Body of pancreas (tissue), 4 donors: Measurements from ENCODE around the gene C6orf89. TPM values are rescaled to one million over a fixed set of nuclear protein-coding genes. Genes with fewer than 3 reads are reported as not detected.

Source experiments
- ATAC-seq: fragments of 150-250 bp; one replicate; pipeline ENCODE4 v1.9.1; 2016
- DNase-seq, 4 donors: peaks; one replicate each; pipeline ENCODE4 v3.0.0-alpha.2; 2019
- H3K27ac ChIP-seq, 4 donors: fragments of 200-600 bp; sonication (generic); 1 replicate in 3 of 4; 2 replicates in 1 of 4; pipeline versions ENCODE4 v1.5.1 to v1.6.1; 2016 to 2019; ENCODE audit warnings: mild to moderate bottlenecking in 1 of 4, mixed read lengths in 1 of 4, moderate library complexity in 1 of 4
- H3K27me3 ChIP-seq, 2 donors: fragments of 200-600 bp; sonication (generic); one replicate each; pipeline ENCODE4 v1.6.0; 2016; ENCODE audit warnings: mild to moderate bottlenecking in 1 of 2
- H3K36me3 ChIP-seq, 2 donors: fragments of 200-600 bp; sonication (generic); replicated peaks in 1 of 2; 2 replicates each; pipeline ENCODE4 v1.5.1; 2016; ENCODE audit warnings: low read depth in 2 of 2; ENCODE audit not compliant: insufficient read depth in 1 of 2
- H3K4me1 ChIP-seq: fragments of 200-600 bp; sonication (generic); one replicate; pipeline ENCODE4 v1.6.0; 2016
- H3K4me3 ChIP-seq, 2 donors: fragments of 200-600 bp; sonication (generic); 1 replicate in 1 of 2; 2 replicates in 1 of 2; pipeline ENCODE4 v1.5.1; 2016 to 2019
- H3K9me3 ChIP-seq, 3 donors: fragments of 200-600 bp; sonication (generic); 1 replicate in 2 of 3; 2 replicates in 1 of 3; pipeline ENCODE4 v1.5.1; 2016
- POLR2A ChIP-seq, 3 donors: fragments of 450-650 bp; IDR thresholded peaks; one replicate each; pipeline ENCODE4 v1.6.1; 2016; ENCODE audit warnings: antibody characterized with exemption in 3 of 3, mild to moderate bottlenecking in 2 of 3
- WGBS, 2 donors: methylation state at CpG; one replicate each; pipeline ENCODE4 v1.1.5; 2017; 5-methylcytosine and 5-hydroxymethylcytosine counted together
- intact Hi-C: fragments of 100-400 bp; cut with DNase I; formaldehyde crosslinking; loops from one replicate; pipeline ENCODE4 v1.15.1; 2023
- total RNA-seq, 2 donors: library from RNA; depleted of rRNA; stranded (reverse); fragments of >200 nt; gene quantifications; one replicate each; pipeline ENCODE4 v1.1.0, GENCODE V29; 2016
- TF ChIP-seq, protein P1 (sequence below), 7 experiments: fragments of 450-650 bp in 4 of 7; fragments of 200-600 bp in 3 of 7; sonication (generic) in 3 of 7; IDR thresholded peaks; one replicate each; pipeline ENCODE4 v1.5.1; 2016 to 2019; ENCODE audit warnings: antibody characterized with exemption in 7 of 7

Gene C6orf89
- total RNA-seq, 2 donors from 2014 or later: 16.5 to 25.7 TPM

DNA sequence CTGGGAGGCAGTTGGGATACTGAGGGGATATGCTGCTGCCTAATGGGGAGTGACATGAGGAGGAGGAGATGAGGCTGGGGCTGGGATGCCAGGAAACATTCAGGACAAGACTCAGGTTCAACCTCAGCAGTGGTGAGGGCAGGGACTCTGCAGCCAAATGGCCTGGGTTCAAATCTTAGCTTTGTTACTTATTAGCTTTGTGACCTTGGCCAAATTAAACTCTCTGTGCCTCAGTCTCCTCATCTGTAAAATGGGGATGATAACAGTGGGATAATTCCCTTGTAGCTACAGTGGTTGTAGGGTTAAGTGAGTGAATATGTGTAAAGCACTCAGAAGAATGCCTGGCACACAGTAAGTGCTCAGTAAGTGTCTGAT lies 70.7 kb downstream of the C6orf89 start:
- H3K4me3 ChIP-seq: no peak overlapping the region
- H3K4me1 ChIP-seq: peaks cover 8% of the 10 kb centered on the region

DNA sequence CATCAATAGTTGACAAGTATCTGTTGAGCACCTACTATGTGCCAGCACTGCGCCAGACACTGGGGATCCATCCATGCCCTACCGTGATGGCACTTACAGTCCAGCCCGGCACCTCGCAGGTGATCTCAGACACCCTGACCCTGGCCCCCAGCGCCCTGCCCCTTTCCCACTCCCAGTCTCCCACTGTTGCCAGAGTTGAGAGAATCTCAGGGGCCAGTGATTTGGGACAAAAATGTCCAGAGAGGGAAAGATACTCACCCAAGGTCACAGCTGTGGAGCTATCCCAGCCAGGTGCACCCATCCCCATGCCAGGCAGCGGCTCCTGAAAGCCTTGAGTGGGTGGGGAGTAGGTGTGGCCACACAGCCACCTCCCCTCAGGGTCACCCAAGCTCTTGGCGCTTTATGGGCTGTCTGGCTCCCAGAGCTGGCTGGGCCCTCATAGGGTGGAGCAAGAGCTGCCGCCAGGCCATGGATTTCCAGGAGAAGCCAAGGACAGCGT lies 72.1 kb downstream of the C6orf89 start:
- Histone ChIP-seq H3K27ac (peak overlapping the region in 1 of 4 donors; percentile 29), H3K4me3 (no peak overlapping the region), H3K9me3 (no peaks in the 10 kb centered on the region), H3K27me3 (no peaks in the 10 kb centered on the region), H3K4me1 (peaks cover 8% of the 10 kb centered on the region), H3K36me3 (no peaks in the 10 kb centered on the region)
- no peak for TF ChIP-seq POLR2A (IDR thresholded peaks at IDR 0.05)
- TF ChIP-seq, protein P1, sequence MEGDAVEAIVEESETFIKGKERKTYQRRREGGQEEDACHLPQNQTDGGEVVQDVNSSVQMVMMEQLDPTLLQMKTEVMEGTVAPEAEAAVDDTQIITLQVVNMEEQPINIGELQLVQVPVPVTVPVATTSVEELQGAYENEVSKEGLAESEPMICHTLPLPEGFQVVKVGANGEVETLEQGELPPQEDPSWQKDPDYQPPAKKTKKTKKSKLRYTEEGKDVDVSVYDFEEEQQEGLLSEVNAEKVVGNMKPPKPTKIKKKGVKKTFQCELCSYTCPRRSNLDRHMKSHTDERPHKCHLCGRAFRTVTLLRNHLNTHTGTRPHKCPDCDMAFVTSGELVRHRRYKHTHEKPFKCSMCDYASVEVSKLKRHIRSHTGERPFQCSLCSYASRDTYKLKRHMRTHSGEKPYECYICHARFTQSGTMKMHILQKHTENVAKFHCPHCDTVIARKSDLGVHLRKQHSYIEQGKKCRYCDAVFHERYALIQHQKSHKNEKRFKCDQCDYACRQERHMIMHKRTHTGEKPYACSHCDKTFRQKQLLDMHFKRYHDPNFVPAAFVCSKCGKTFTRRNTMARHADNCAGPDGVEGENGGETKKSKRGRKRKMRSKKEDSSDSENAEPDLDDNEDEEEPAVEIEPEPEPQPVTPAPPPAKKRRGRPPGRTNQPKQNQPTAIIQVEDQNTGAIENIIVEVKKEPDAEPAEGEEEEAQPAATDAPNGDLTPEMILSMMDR (IDR thresholded peaks at IDR 0.05): no peak
- 32 to 74% methylated on average over 3 to 9 of the region's 9 CpGs for WGBS, 2 donors
- intact Hi-C loops: no loop called here
- peak; percentile 47 for ATAC-seq
- DNase-seq: peak in 3 of 4 donors; percentile 45 to 88 (median 54)

More for the DNA sequence above, 70.7 kb downstream of the C6orf89 start:
- H3K9me3 ChIP-seq: no peaks in the 10 kb centered on the region
- intact Hi-C loops: no loop called here
- H3K36me3 ChIP-seq: no peaks in the 10 kb centered on the region
- DNase-seq (no peak), ATAC-seq (no peak)
- TF ChIP-seq, protein P1 (IDR thresholded peaks at IDR 0.05): no peak
- no peak for TF ChIP-seq POLR2A (IDR thresholded peaks at IDR 0.05)
- no peak overlapping the region for H3K27ac ChIP-seq
- H3K27me3 ChIP-seq: no peaks in the 10 kb centered on the region

DNA sequence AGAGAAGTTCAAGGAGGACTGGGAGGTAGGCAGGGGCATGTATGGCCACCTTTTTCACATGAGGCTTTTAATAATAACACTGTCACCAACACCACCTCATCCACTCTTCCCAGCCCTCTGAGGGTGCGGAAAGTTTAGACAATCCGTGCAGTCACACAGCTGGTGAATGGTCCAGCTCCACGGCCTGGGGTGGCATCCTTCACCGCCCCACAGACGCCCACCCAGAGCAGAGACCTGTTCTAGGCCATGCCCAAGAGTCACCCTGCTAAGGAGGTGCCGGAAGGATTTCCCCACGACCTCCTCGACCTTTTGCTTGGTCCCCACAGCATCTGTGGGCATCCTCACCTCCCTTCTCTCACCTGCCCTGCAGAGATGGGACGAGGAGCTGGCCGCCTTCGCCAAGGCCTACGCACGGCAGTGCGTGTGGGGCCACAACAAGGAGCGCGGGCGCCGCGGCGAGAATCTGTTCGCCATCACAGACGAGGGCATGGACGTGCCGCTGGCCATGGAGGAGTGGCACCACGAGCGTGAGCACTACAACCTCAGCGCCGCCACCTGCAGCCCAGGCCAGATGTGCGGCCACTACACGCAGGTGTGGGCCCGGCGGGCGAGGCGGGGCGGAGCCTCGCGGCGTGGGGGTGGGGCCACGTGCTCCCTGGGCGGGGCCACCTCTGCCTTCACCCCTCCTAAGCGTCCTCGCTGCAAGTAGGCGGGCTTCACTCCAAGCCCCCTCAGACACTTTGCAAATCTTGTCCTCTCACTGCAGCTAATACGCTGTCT lies 73.2 kb downstream of the C6orf89 start:
- intact Hi-C loops: no loop called here
- Histone ChIP-seq H3K4me1 (peaks cover 13% of the 10 kb centered on the region), H3K27me3 (no peaks in the 10 kb centered on the region), H3K4me3 (no peak overlapping the region), H3K27ac (no peak overlapping the region), H3K9me3 (no peaks in the 10 kb centered on the region), H3K36me3 (no peaks in the 10 kb centered on the region)
- ATAC-seq: no peak
- 84 to 97% methylated on average over 20 to 44 of the region's 44 CpGs for WGBS, 2 donors
- TF ChIP-seq, protein P1 (IDR thresholded peaks at IDR 0.05): no peak
- no peak for TF ChIP-seq POLR2A (IDR thresholded peaks at IDR 0.05)
- DNase-seq: no peak

DNA sequence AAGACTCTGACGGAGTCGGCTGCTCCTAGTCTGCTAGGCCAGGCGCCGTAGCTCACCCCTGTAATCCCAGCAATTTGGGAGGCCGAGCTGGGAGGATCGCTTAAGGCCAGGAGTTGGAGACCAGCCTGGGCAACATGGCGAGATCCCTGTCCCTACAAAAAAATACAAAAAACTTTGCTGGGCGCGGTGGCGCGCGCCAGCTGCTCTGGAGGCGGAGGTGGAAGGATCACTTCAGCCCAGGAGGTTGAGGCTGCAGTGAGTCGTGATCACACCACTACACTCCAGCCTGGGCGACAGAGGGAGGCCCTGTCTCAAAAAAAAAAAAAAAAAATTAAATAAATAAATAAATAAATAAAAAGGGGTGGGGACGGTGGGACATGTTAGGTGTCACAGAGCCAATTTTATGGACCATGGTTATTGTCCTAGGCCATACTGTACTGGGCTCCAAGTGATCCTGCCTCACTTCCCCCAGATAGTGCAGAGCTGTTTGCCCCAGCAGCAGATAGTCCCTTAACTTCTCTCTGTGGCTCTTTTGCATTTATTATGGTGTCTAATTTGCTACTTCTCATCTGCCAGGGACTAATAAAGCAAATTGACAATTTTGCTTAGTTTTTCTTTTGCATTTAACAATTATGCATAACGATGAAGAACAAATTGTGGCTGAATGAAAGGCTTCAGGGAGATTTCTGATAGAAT lies 74.0 kb downstream of the C6orf89 start:
- Histone ChIP-seq H3K36me3 (no peaks in the 10 kb centered on the region), H3K4me3 (no peak overlapping the region), H3K27ac (no peak overlapping the region), H3K9me3 (no peaks in the 10 kb centered on the region), H3K4me1 (peaks cover 18% of the 10 kb centered on the region), H3K27me3 (no peaks in the 10 kb centered on the region)
- intact Hi-C loops: no loop called here
- ATAC-seq (no peak), DNase-seq (no peak)
- TF ChIP-seq, protein P1 (IDR thresholded peaks at IDR 0.05): no peak
- no peak for TF ChIP-seq POLR2A (IDR thresholded peaks at IDR 0.05)
- WGBS, 2 donors: 91 to 93% methylated on average over 17 of the region's 17 CpGs
